ENCODE data around the gene ARSG. TPM values are rescaled to one million over a fixed set of nuclear protein-coding genes. Genes with fewer than 3 reads are reported as not detected.

The ARSG gene
- polyA plus RNA-seq, 1 donor from 2014 or later: 16.9 TPM

DNA sequence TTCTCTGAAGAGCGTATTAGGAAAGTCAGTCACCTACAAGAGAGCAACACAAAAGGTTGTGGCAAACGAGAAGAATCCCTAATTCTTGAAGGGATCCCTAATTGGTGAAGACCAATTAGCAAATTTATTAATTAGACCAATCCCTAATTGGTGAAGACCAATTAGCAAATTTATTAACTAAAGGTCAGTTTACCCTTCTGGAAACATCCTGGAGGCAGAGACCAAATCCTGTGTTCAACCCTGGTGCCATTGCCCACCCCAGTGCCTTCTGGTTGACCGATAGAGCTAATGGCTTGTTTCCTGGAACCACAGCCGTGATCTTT, 91.8 kb downstream of the ARSG start:
- Histone ChIP-seq H3K27ac (ENCODE audit: low read length) (no peak overlapping the region), H2AFZ (ENCODE audit: low read depth, low read length) (no peak overlapping the region)

DNA sequence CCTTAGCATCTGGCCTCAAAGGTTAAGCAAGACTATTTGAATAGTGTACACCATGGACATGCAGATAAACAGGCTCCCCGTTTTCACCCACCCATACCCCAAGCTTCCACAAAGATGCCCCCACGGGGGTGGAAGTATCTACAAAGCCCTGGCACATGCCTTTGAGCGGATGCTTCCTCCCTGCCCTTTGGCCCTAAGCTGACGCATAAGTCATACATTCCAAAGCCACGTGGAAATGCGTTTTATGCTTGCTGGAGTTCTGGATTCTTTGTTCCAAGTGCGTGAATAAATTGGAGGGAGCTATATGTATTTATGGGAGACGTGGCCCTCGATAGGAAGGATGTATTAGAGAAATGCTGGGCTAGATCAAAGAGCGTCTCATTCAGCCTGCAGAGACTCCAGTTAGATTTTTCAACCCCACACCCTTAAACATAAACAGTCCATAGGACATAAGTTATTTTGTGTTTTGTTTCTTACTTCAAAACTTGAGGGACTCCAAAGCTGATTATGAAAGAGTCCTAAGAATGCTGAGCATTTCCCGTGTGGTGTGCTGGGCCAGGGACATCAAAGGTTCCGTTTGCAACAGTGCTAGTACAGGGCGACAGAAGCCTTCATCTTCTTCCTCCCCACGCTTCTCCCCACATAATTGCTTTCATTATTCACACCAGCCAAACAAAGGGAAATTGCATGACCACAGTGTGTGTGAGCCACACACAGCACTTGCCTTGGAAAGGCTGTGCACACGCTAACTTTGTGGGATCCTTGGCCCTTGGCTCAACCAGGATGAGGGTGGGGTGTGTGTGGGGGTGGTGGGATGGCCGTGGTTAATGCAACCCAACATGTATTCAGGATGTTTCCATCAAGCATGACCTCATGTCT, 92.4 kb downstream of the ARSG start:
- Histone ChIP-seq H3K9ac (ENCODE audit: low read length) (no peak overlapping the region), H4K20me1 (ENCODE audit: insufficient read depth) (no peaks in the 10 kb centered on the region), H3K27ac (ENCODE audit: low read length) (no peak overlapping the region), H3F3A (ENCODE audit: insufficient read depth, low read length, poor library complexity, severe bottlenecking) (no peaks in the 10 kb centered on the region), H3K4me3 (ENCODE audit: low read length) (no peak overlapping the region), H2AFZ (ENCODE audit: low read depth, low read length) (no peak overlapping the region), H3K79me2 (replicated peaks; ENCODE audit: insufficient read depth, low read length) (no peaks in the 10 kb centered on the region), H3K27me3 (ENCODE audit: insufficient read depth, low read depth, low read length) (no peaks in the 10 kb centered on the region), H3K9me2 (ENCODE audit: insufficient read depth, low read length) (no peaks in the 10 kb centered on the region), H3K9me3 (ENCODE audit: low read length) (no peaks in the 10 kb centered on the region), H3K36me3 (ENCODE audit: insufficient read depth, low read length) (no peaks in the 10 kb centered on the region), H3K4me2 (ENCODE audit: low read length) (no peak overlapping the region)
- TF ChIP-seq SMC3 (conservative IDR thresholded peaks at IDR 0.05; ENCODE audit: poor library complexity) (no peak), MXI1 (conservative IDR thresholded peaks at IDR 0.05; ENCODE audit: poor library complexity, severe bottlenecking) (no peak), POLR2AphosphoS5 (IDR thresholded peaks at IDR 0.05) (no peak), RAD21 (conservative IDR thresholded peaks at IDR 0.05) (no peak), EP300 (conservative IDR thresholded peaks at IDR 0.05; ENCODE audit: poor library complexity, severe bottlenecking) (no peak), EZH2 (IDR thresholded peaks at IDR 0.05; ENCODE audit: borderline replicate concordance, insufficient read depth, low read length, poor library complexity, severe bottlenecking) (no peak), TAF1 (IDR thresholded peaks at IDR 0.05; ENCODE audit: low read depth) (no peak)
- TF ChIP-seq, protein P1, sequence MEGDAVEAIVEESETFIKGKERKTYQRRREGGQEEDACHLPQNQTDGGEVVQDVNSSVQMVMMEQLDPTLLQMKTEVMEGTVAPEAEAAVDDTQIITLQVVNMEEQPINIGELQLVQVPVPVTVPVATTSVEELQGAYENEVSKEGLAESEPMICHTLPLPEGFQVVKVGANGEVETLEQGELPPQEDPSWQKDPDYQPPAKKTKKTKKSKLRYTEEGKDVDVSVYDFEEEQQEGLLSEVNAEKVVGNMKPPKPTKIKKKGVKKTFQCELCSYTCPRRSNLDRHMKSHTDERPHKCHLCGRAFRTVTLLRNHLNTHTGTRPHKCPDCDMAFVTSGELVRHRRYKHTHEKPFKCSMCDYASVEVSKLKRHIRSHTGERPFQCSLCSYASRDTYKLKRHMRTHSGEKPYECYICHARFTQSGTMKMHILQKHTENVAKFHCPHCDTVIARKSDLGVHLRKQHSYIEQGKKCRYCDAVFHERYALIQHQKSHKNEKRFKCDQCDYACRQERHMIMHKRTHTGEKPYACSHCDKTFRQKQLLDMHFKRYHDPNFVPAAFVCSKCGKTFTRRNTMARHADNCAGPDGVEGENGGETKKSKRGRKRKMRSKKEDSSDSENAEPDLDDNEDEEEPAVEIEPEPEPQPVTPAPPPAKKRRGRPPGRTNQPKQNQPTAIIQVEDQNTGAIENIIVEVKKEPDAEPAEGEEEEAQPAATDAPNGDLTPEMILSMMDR (IDR thresholded peaks at IDR 0.05; ENCODE audit: poor library complexity, severe bottlenecking): no peak
- TF ChIP-seq, protein P2, sequence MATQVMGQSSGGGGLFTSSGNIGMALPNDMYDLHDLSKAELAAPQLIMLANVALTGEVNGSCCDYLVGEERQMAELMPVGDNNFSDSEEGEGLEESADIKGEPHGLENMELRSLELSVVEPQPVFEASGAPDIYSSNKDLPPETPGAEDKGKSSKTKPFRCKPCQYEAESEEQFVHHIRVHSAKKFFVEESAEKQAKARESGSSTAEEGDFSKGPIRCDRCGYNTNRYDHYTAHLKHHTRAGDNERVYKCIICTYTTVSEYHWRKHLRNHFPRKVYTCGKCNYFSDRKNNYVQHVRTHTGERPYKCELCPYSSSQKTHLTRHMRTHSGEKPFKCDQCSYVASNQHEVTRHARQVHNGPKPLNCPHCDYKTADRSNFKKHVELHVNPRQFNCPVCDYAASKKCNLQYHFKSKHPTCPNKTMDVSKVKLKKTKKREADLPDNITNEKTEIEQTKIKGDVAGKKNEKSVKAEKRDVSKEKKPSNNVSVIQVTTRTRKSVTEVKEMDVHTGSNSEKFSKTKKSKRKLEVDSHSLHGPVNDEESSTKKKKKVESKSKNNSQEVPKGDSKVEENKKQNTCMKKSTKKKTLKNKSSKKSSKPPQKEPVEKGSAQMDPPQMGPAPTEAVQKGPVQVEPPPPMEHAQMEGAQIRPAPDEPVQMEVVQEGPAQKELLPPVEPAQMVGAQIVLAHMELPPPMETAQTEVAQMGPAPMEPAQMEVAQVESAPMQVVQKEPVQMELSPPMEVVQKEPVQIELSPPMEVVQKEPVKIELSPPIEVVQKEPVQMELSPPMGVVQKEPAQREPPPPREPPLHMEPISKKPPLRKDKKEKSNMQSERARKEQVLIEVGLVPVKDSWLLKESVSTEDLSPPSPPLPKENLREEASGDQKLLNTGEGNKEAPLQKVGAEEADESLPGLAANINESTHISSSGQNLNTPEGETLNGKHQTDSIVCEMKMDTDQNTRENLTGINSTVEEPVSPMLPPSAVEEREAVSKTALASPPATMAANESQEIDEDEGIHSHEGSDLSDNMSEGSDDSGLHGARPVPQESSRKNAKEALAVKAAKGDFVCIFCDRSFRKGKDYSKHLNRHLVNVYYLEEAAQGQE (IDR thresholded peaks at IDR 0.05; ENCODE audit: borderline replicate concordance): no peak

More for the DNA sequence above, 91.8 kb downstream of the ARSG start:
- no peaks in the 10 kb centered on the region for H3K9me3 ChIP-seq (ENCODE audit: low read length)
- TF ChIP-seq, protein P1 (IDR thresholded peaks at IDR 0.05; ENCODE audit: poor library complexity, severe bottlenecking): no peak
- TF ChIP-seq, protein P2 (IDR thresholded peaks at IDR 0.05; ENCODE audit: borderline replicate concordance): no peak
- TF ChIP-seq EP300 (conservative IDR thresholded peaks at IDR 0.05; ENCODE audit: poor library complexity, severe bottlenecking) (no peak), MXI1 (conservative IDR thresholded peaks at IDR 0.05; ENCODE audit: poor library complexity, severe bottlenecking) (no peak), POLR2AphosphoS5 (IDR thresholded peaks at IDR 0.05) (no peak), SMC3 (conservative IDR thresholded peaks at IDR 0.05; ENCODE audit: poor library complexity) (no peak), EZH2 (IDR thresholded peaks at IDR 0.05; ENCODE audit: borderline replicate concordance, insufficient read depth, low read length, poor library complexity, severe bottlenecking) (no peak), RAD21 (conservative IDR thresholded peaks at IDR 0.05) (no peak), TAF1 (IDR thresholded peaks at IDR 0.05; ENCODE audit: low read depth) (no peak)
- no peak overlapping the region for H3K9ac ChIP-seq (ENCODE audit: low read length)
- H3K79me2 ChIP-seq (replicated peaks; ENCODE audit: insufficient read depth, low read length): no peaks in the 10 kb centered on the region
- H3K27me3 ChIP-seq (ENCODE audit: insufficient read depth, low read depth, low read length): no peaks in the 10 kb centered on the region
- H3K4me2 ChIP-seq (ENCODE audit: low read length): no peak overlapping the region
- H3K4me3 ChIP-seq (ENCODE audit: low read length): no peak overlapping the region
- H3K36me3 ChIP-seq (ENCODE audit: insufficient read depth, low read length): no peaks in the 10 kb centered on the region
- H3K9me2 ChIP-seq (ENCODE audit: insufficient read depth, low read length): no peaks in the 10 kb centered on the region
- H4K20me1 ChIP-seq (ENCODE audit: insufficient read depth): no peaks in the 10 kb centered on the region
- no peaks in the 10 kb centered on the region for H3F3A ChIP-seq (ENCODE audit: insufficient read depth, low read length, poor library complexity, severe bottlenecking)
